ENCODE data around the gene FBXW12. TPM values are rescaled to one million over a fixed set of nuclear protein-coding genes. Genes with fewer than 3 reads are reported as not detected.

FBXW12 gene
- total RNA-seq, 1 donor from 2014 or later = not detected

GRCh38 chr3:48428572-48429316 is 56.7 kb downstream of the FBXW12 start:
- intact Hi-C loops (cut with DNase I) = no loop called here
- Histone ChIP-seq H3K36me3 (peaks cover 0 to 3% of the 10 kb centered on the region in 2 donors), H3K27me3 (no peaks in the 10 kb centered on the region), H3K27ac (peak overlapping the region; percentile 85), H3K4me3 (peak overlapping the region; percentile 79 to 97), H3K9me3 (no peaks in the 10 kb centered on the region), H3K4me1 (peaks cover 89% of the 10 kb centered on the region)
- no peak for DNase-seq (ENCODE audit: extremely low spot score in 2 of 2)
- no peak for TF ChIP-seq CTCF (IDR thresholded peaks at IDR 0.05)
- peak in 1 of 2 donors; percentile 43 for TF ChIP-seq POLR2A (IDR thresholded peaks at IDR 0.05)
- peak in 1 of 2 donors; percentile 65 for TF ChIP-seq POLR2AphosphoS5 (IDR thresholded peaks at IDR 0.05; ENCODE audit: insufficient read depth in 1 of 2, low read depth in 1 of 2)

- no peak for TF ChIP-seq POLR2AphosphoS5 (IDR thresholded peaks at IDR 0.05; ENCODE audit: insufficient read depth in 1 of 2, low read depth in 1 of 2)
- TF ChIP-seq POLR2A (IDR thresholded peaks at IDR 0.05) = no peak
- no peak for TF ChIP-seq CTCF (IDR thresholded peaks at IDR 0.05)
- Histone ChIP-seq H3K27me3 (no peaks in the 10 kb centered on the region), H3K9me3 (no peaks in the 10 kb centered on the region), H3K36me3 (no peaks in the 10 kb centered on the region), H3K4me1 (peaks cover 89% of the 10 kb centered on the region), H3K27ac (peak overlapping the region; percentile 85), H3K4me3 (peak overlapping the region; percentile 79 to 97)
- intact Hi-C loops (cut with DNase I) = no loop called here
- no peak for DNase-seq (ENCODE audit: extremely low spot score in 2 of 2)
Measured at GRCh38 chr3:48429317-48429959, 57.4 kb downstream of the FBXW12 start.

GRCh38 chr3:48429960-48430707 is 58.1 kb downstream of the FBXW12 start, which contains the start of gene PLXNB1:
PLXNB1 (minus strand) TSS chr3:48430086; CDS start chr3:48424611, 5,475 bp downstream.
- intact Hi-C loops (cut with DNase I) = loop anchor here (10.0 kb wide), 1 partner anchor 155 kb away; no protein-coding TSS in a partner anchor
- no peaks in the 10 kb centered on the region for H3K27me3 ChIP-seq
- H3K36me3 ChIP-seq = no peaks in the 10 kb centered on the region
- peak within 1 kb of the TSS; percentile 79 to 97 for H3K4me3 ChIP-seq
- H3K27ac ChIP-seq = peak within 1 kb of the TSS; percentile 85
- H3K4me1 ChIP-seq = peaks cover 89% of the 10 kb centered on the region
- DNase-seq (ENCODE audit: extremely low spot score in 2 of 2) = peak in 1 of 2 donors; percentile 97
- TF ChIP-seq CTCF (IDR thresholded peaks at IDR 0.05) = no peak
- peak in 1 of 2 donors; percentile 31 for TF ChIP-seq POLR2A (IDR thresholded peaks at IDR 0.05)
- TF ChIP-seq POLR2AphosphoS5 (IDR thresholded peaks at IDR 0.05; ENCODE audit: insufficient read depth in 1 of 2, low read depth in 1 of 2) = peak; percentile 30 to 73
- H3K9me3 ChIP-seq = no peaks in the 10 kb centered on the region

- Histone ChIP-seq H3K27ac (peak overlapping the region; percentile 85), H3K36me3 (no peaks in the 10 kb centered on the region), H3K9me3 (no peaks in the 10 kb centered on the region), H3K27me3 (no peaks in the 10 kb centered on the region), H3K4me1 (peaks cover 89% of the 10 kb centered on the region), H3K4me3 (no peak overlapping the region)
- DNase-seq (ENCODE audit: extremely low spot score in 2 of 2) = no peak
- intact Hi-C loops (cut with DNase I) = loop anchor here (10.0 kb wide), 1 partner anchor 156 kb away; no protein-coding TSS in a partner anchor
- TF ChIP-seq POLR2AphosphoS5 (IDR thresholded peaks at IDR 0.05; ENCODE audit: insufficient read depth in 1 of 2, low read depth in 1 of 2) (no peak), POLR2A (IDR thresholded peaks at IDR 0.05) (no peak), CTCF (IDR thresholded peaks at IDR 0.05) (no peak)
Measured at GRCh38 chr3:48430708-48431101, 58.7 kb downstream of the FBXW12 start.
